Glutamatergic neuron (in vitro differentiated cells): Measurements from ENCODE around the gene SCAANT1. TPM values are rescaled to one million over a fixed set of nuclear protein-coding genes. Genes with fewer than 3 reads are reported as not detected.

ENCODE experiments used
- DNase-seq: peaks from one replicate; pipeline ENCODE4 v3.0.0; 2022
- H3K27ac Mint-ChIP-seq: one replicate; pipeline ENCODE4 v1.8.0; 2020; ENCODE audit warnings: mild to moderate bottlenecking, mixed read lengths, inconsistent platforms; ENCODE audit not compliant: unreplicated experiment
- H3K27me3 Mint-ChIP-seq: one replicate; pipeline ENCODE4 v1.8.0; 2020; ENCODE audit warnings: mild to moderate bottlenecking, moderate library complexity, mixed read lengths, inconsistent platforms; ENCODE audit not compliant: unreplicated experiment
- H3K36me3 Mint-ChIP-seq: one replicate; pipeline ENCODE4 v1.8.0; 2020; ENCODE audit warnings: mild to moderate bottlenecking, mixed read lengths, inconsistent platforms; ENCODE audit not compliant: unreplicated experiment
- H3K4me1 Mint-ChIP-seq: one replicate; pipeline ENCODE4 v1.8.0; 2020; ENCODE audit warnings: mild to moderate bottlenecking, low read depth, mixed read lengths, inconsistent platforms; ENCODE audit not compliant: unreplicated experiment
- H3K4me3 Mint-ChIP-seq: one replicate; pipeline ENCODE4 v1.8.0; 2020; ENCODE audit warnings: mild to moderate bottlenecking, mixed read lengths, inconsistent platforms; ENCODE audit not compliant: unreplicated experiment
- H3K9me3 Mint-ChIP-seq: one replicate; pipeline ENCODE4 v1.8.0; 2020; ENCODE audit warnings: mild to moderate bottlenecking, moderate library complexity, mixed read lengths, inconsistent platforms; ENCODE audit not compliant: unreplicated experiment
- CTCF ChIP-seq: fragments of 200-600 bp; sonication (generic); IDR thresholded peaks from one replicate; pipeline ENCODE4 v1.5.0; 2021; ENCODE audit not compliant: partially characterized antibody, unreplicated experiment
- total RNA-seq: library from RNA; stranded (reverse); fragmentation: NEBNext Ultra II Directional; extraction: Animal tissue kit (Norgen Biotek cat#: 25700); gene quantifications from one replicate; pipeline ENCODE4 v1.2.1, GENCODE V29; 2021; ENCODE audit not compliant: unreplicated experiment

SCAANT1 gene
- total RNA-seq, 1 donor from 2014 or later = not detected

DNA sequence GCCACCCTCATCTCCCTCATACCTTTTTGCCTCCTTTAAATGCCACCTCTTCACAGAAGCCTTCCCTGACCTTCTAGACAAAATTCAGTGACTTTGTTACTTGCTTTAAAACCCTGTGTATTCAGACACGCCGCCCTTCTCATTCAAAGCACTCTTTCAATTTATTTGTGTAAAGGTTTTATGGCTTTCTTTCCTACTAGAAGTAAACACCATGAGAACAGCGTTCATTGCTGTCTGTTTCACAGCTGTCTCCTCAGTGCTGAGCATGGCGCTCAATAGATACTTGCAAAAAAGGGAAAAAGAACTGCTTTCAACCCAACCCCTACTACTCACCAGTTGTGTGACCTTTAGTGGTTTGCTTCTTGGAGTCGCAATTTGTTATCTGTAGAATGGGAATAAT, 31.5 kb downstream of the SCAANT1 start:
- Mint-ChIP-seq H3K9me3 (no peaks in the 10 kb centered on the region), H3K27ac (no peak overlapping the region), H3K27me3 (no peaks in the 10 kb centered on the region), H3K4me1 (peaks cover 13% of the 10 kb centered on the region), H3K4me3 (no peak overlapping the region), H3K36me3 (no peaks in the 10 kb centered on the region)
- DNase-seq = no peak
- no peak for TF ChIP-seq CTCF

DNA sequence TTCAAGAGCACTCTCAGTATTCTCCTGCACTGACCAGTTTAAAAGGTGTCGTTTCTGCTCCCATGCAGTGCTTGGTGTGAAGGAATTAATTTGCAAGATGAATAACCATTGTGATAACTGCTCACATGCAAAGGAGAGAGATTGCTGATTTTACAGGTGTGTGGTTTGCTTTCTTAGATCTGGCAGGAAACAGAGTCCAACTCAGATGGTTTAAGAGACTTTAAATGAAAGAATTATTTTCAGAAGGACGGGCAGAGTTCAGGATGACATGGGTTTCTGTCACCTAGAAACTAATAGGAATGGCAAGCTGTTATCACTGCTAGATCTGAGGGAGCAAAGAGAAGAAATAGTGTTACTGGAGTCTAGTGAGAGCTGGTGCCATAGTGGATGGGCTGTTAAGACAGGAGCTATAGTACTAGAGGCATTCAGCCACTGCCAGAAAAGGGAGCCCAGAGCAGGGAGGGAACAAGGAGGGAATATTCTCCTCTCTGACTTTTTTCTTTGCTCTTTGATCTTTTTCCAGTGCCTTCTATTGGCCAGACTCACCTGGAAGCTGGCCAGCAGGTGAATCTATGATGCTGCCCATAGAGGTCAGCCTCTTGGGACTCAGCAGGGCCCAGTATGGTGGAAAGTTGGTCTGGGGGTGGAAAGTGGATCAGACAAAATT, 33.7 kb downstream of the SCAANT1 start:
- Mint-ChIP-seq H3K27me3 (no peaks in the 10 kb centered on the region), H3K4me1 (peaks cover 13% of the 10 kb centered on the region), H3K36me3 (no peaks in the 10 kb centered on the region), H3K27ac (no peak overlapping the region), H3K9me3 (no peaks in the 10 kb centered on the region), H3K4me3 (no peak overlapping the region)
- no peak for DNase-seq
- no peak for TF ChIP-seq CTCF

DNA sequence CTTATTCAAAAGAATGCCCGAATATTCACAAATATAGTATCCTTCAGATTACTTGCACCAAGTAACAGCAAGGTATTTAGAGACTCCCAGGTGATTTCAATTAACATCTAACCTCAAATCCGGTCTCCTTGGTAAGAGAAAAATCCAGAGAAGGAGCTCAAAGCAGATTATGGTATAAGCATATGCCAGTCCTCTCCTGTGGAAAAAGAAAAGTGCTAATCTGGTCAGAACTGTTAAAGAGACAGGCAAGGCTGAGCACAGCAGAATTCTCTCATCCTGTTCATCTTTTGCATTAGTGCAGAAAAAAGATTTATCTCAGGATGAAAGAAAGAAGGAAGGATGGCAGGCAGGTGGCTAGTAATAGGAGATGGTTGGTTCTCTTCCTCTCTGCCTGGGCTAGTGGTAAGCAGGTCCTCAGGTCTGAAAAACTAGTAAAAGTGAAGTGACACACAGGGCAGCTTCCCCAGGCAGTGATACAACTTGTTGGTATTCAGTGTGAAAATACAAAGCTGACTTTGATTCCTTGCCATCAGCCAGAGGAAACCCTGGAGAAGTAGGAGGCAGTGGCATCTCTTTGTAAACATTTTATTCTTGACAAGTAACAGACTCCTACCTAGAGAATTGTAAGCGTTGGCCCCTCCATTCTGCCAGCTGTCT, 34.3 kb downstream of the SCAANT1 start:
- peaks cover 13% of the 10 kb centered on the region for H3K4me1 Mint-ChIP-seq
- no peaks in the 10 kb centered on the region for H3K9me3 Mint-ChIP-seq
- H3K27me3 Mint-ChIP-seq = no peaks in the 10 kb centered on the region
- TF ChIP-seq CTCF = no peak
- DNase-seq = no peak
- H3K4me3 Mint-ChIP-seq = no peak overlapping the region
- H3K36me3 Mint-ChIP-seq = no peaks in the 10 kb centered on the region
- no peak overlapping the region for H3K27ac Mint-ChIP-seq

DNA sequence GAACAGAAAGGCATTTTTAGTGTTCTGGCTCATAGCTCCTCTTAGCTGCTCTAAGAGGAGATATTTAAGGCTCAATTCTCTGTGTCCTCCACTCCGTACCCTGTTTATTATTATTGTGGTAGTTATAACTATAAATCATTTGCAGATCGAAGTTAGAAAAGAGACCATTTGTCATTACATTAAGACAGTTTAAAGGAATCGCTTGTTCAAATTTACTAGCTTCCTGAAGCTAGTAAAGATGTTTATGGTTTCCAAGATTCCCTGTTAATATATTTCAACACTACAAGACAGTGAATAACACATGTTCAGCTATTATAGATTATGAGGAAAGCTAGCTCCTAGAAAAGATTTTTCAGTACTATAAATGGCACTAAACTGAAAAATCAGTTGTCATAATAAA, 35.9 kb downstream of the SCAANT1 start:
- no peak for TF ChIP-seq CTCF
- H3K36me3 Mint-ChIP-seq = no peaks in the 10 kb centered on the region
- peaks cover 16% of the 10 kb centered on the region for H3K4me1 Mint-ChIP-seq
- no peak overlapping the region for H3K4me3 Mint-ChIP-seq
- H3K27me3 Mint-ChIP-seq = no peaks in the 10 kb centered on the region
- H3K27ac Mint-ChIP-seq = no peak overlapping the region
- no peaks in the 10 kb centered on the region for H3K9me3 Mint-ChIP-seq
- no peak for DNase-seq

- H3K36me3 Mint-ChIP-seq = no peaks in the 10 kb centered on the region
- H3K4me1 Mint-ChIP-seq = peaks cover 21% of the 10 kb centered on the region
- H3K4me3 Mint-ChIP-seq = no peak overlapping the region
- no peak for DNase-seq
- no peaks in the 10 kb centered on the region for H3K9me3 Mint-ChIP-seq
- no peak for TF ChIP-seq CTCF
- H3K27ac Mint-ChIP-seq = no peak overlapping the region
- H3K27me3 Mint-ChIP-seq = no peaks in the 10 kb centered on the region
Measured at GRCh38 chr3:63875510-63875909, 36.7 kb downstream of the SCAANT1 start.
